Cardiac muscle cell (in vitro differentiated cells and primary cell): Measurements from ENCODE around the gene DYNC2H1. TPM values are rescaled to one million over a fixed set of nuclear protein-coding genes. Genes with fewer than 3 reads are reported as not detected.

Experiments
- DNase-seq, 2 donors: peaks; one replicate each; pipeline versions ENCODE4 v3.0.0 to v3.0.0-alpha.2; 2010 to 2017; ENCODE audit warnings: low read depth in 1 of 2, low spot score in 1 of 2
- H3K27ac ChIP-seq: fragments of 200-600 bp; sonication (generic); 2 replicates; pipeline ENCODE4 v1.5.1; 2016
- H3K27me3 ChIP-seq: fragments of 200-600 bp; sonication (generic); 2 replicates; pipeline ENCODE4 v1.6.0; 2016; ENCODE audit warnings: control low read depth
- H3K36me3 ChIP-seq: fragments of 200-600 bp; sonication (generic); 2 replicates; pipeline ENCODE4 v1.5.1; 2016; ENCODE audit warnings: control low read depth
- H3K4me1 ChIP-seq: fragments of 200-600 bp; sonication (generic); 2 replicates; pipeline ENCODE4 v1.8.1; 2017; ENCODE audit warnings: low read depth, mild to moderate bottlenecking, mixed run types
- H3K4me3 ChIP-seq: fragments of 200-600 bp; sonication (generic); 2 replicates; pipeline ENCODE4 v1.5.1; 2016; ENCODE audit warnings: mild to moderate bottlenecking
- H3K9me3 ChIP-seq: fragments of 200-600 bp; sonication (generic); 2 replicates; pipeline ENCODE4 v1.5.1; 2017; ENCODE audit warnings: low read depth, mild to moderate bottlenecking, control low read depth
- polyA plus RNA-seq: library from polyadenylated mRNA; unstranded; fragments of >200 nt; fragmentation: Nextera tagmentation; extraction: Ambion mirVana; gene quantifications from 2 replicates; pipeline ENCODE4 v1.2.1, GENCODE V29; 2016
- total RNA-seq: library from RNA; depleted of rRNA; stranded (reverse); fragments of >200 nt; gene quantifications from 2 replicates; pipeline ENCODE4 v1.2.3, GENCODE V29; 2016
- TF ChIP-seq, protein P1 (sequence below): IDR thresholded peaks from 2 replicates; pipeline ENCODE4 v1.5.1; 2012; ENCODE audit warnings: low read depth, mild to moderate bottlenecking, low read length

Gene DYNC2H1
- total and polyA plus RNA-seq, 2 experiments from 2014 or later: 3.4 to 10.5 TPM

DNA sequence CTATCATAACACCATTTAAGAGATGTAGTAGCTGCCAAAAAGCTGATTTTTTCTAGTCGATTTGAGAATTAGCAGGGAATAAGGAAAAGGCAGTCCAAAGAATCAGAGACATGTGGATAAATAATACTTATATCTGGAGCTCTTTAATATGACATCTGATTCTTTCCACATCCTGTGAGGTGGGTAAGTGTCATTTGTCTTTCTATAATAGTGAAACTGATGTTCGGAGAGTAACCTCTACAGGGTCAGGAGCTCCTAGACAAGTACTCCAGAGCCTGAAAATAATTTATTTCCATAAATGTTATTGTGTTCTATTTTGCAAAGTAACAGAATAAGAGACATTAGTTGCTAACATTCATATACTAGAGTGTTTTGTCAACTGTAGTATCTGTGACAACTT is 367.6 kb downstream of the DYNC2H1 start:
- no peak for DNase-seq
- Histone ChIP-seq H3K9me3 (no peaks in the 10 kb centered on the region), H3K4me1 (no peaks in the 10 kb centered on the region), H3K36me3 (no peaks in the 10 kb centered on the region), H3K4me3 (no peak overlapping the region), H3K27ac (no peak overlapping the region), H3K27me3 (no peaks in the 10 kb centered on the region)
- TF ChIP-seq, protein P1, sequence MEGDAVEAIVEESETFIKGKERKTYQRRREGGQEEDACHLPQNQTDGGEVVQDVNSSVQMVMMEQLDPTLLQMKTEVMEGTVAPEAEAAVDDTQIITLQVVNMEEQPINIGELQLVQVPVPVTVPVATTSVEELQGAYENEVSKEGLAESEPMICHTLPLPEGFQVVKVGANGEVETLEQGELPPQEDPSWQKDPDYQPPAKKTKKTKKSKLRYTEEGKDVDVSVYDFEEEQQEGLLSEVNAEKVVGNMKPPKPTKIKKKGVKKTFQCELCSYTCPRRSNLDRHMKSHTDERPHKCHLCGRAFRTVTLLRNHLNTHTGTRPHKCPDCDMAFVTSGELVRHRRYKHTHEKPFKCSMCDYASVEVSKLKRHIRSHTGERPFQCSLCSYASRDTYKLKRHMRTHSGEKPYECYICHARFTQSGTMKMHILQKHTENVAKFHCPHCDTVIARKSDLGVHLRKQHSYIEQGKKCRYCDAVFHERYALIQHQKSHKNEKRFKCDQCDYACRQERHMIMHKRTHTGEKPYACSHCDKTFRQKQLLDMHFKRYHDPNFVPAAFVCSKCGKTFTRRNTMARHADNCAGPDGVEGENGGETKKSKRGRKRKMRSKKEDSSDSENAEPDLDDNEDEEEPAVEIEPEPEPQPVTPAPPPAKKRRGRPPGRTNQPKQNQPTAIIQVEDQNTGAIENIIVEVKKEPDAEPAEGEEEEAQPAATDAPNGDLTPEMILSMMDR: no peak

DNA sequence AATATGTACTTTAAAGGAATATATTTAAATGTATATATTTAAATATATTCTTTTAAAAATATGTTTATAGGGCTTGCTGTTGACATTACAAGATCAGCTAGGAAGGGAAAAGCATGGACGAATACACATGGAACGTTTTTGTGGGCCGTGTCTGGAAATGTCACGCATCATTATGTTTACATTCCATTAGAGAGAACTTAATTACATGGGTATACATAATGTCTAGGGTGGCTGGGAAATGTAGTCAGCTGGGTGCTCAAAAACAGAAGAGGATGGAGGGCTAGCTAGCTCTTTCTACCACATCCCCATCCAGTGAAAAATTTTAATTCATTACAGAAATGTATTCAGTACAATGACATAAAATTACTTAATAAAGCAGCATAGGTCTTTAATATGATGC is 371.2 kb downstream of the DYNC2H1 start:
- Histone ChIP-seq H3K27me3 (no peaks in the 10 kb centered on the region), H3K9me3 (no peaks in the 10 kb centered on the region), H3K4me3 (no peak overlapping the region), H3K27ac (no peak overlapping the region), H3K4me1 (no peaks in the 10 kb centered on the region), H3K36me3 (no peaks in the 10 kb centered on the region)
- TF ChIP-seq, protein P1: no peak
- no peak for DNase-seq

DNA sequence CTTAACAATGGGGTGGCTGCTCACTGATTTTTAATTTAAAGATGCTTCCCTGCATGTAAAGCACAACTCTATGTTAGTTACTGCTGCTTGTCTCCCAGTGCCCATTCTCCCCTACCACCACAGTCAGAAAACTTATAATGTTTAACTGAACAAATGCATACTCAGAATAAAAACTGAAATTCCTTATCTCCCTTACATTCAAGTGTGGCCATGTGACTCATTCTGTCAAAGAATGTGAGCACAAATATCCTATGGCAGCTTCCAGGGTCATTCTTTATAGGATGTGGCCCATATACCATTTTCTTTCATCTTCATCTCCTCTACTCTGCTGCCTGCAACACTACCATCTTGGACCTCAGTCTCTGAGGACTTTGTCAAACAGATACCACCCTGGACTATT is 374.8 kb downstream of the DYNC2H1 start:
- no peaks in the 10 kb centered on the region for H3K4me1 ChIP-seq
- no peaks in the 10 kb centered on the region for H3K27me3 ChIP-seq
- H3K9me3 ChIP-seq: no peaks in the 10 kb centered on the region
- no peaks in the 10 kb centered on the region for H3K36me3 ChIP-seq
- TF ChIP-seq, protein P1: no peak
- no peak overlapping the region for H3K4me3 ChIP-seq
- DNase-seq: no peak
- no peak overlapping the region for H3K27ac ChIP-seq

DNA sequence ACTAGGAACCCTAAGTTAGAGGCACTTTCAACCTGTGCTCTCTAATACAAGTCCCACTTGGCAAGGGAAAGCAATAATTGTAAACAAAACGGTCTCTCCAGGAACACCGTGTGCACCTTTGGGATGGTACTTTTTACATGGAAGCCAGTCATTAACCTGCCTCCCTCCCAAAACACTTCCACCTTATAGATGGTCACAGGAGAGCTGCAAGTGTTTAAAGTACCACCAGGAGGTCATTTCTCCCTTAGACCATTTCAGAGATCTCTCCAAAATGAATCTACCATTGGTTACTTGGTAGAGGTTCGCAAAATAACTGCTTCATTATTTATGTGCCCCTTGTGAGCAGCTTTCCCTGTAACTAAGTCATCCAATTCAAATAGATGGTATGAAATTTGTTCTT is 375.3 kb downstream of the DYNC2H1 start:
- TF ChIP-seq, protein P1: no peak

DNA sequence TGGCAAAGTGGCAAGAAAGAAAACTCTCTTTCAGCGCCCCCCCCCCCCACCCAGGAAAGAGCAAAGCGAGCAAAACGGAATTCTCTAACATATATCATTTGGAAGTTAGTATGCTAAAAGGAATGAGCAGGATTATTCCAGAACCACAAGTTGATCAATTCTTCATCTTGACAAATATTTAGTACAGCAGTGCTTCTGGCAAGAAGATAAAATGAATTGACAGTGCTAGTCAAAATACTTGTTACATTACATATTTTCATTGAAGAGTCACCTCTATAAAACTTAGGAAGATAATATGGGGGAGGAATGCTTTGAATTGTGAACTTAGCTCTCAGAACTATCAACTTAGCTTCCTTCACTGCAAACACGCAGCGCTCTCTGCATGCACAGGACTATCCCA is 377.4 kb downstream of the DYNC2H1 start:
- DNase-seq: no peak
- no peaks in the 10 kb centered on the region for H3K4me1 ChIP-seq
- H3K4me3 ChIP-seq: no peak overlapping the region
- H3K27ac ChIP-seq: no peak overlapping the region
- TF ChIP-seq, protein P1: no peak
- no peaks in the 10 kb centered on the region for H3K9me3 ChIP-seq
- H3K27me3 ChIP-seq: no peaks in the 10 kb centered on the region
- no peaks in the 10 kb centered on the region for H3K36me3 ChIP-seq

More for the DNA sequence above, 375.3 kb downstream of the DYNC2H1 start:
- Histone ChIP-seq H3K27ac (no peak overlapping the region), H3K4me1 (no peaks in the 10 kb centered on the region), H3K4me3 (no peak overlapping the region), H3K9me3 (no peaks in the 10 kb centered on the region), H3K27me3 (no peaks in the 10 kb centered on the region), H3K36me3 (no peaks in the 10 kb centered on the region)
- no peak for DNase-seq

DNA sequence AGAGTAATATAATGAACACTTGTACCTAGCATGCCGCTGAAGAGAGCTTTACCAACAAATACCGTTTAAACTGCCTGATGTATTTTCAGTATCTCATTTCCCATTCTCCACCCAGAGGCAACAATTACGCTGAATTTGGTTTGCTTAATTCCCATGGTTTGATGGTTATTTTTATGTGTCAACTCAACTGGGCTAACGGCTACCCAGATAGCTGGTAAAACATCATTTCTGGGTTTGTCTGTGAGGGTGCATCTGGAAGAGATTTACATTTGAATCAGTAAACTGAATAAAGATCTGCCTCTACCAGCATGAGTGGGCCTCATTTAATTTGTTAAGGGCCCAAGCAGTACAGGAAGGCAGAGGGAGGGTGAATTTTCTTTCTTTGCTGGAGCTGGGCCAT is 377.9 kb downstream of the DYNC2H1 start:
- Histone ChIP-seq H3K4me1 (no peaks in the 10 kb centered on the region), H3K27ac (no peak overlapping the region), H3K9me3 (no peaks in the 10 kb centered on the region), H3K36me3 (no peaks in the 10 kb centered on the region), H3K27me3 (no peaks in the 10 kb centered on the region), H3K4me3 (no peak overlapping the region)
- DNase-seq: no peak
- TF ChIP-seq, protein P1: no peak
